ENCODE data around the gene HUWE1. TPM values are rescaled to one million over a fixed set of nuclear protein-coding genes. Genes with fewer than 3 reads are reported as not detected.
"Not testable (repeated sequence)": the region's sequence is repeated elsewhere in the genome, so short reads cannot be mapped to it uniquely, and the experiment has no call there.

Gene HUWE1
- total and polyA plus RNA-seq, 3 donors from 2014 or later = 131 to 260 (median 246) TPM

DNA sequence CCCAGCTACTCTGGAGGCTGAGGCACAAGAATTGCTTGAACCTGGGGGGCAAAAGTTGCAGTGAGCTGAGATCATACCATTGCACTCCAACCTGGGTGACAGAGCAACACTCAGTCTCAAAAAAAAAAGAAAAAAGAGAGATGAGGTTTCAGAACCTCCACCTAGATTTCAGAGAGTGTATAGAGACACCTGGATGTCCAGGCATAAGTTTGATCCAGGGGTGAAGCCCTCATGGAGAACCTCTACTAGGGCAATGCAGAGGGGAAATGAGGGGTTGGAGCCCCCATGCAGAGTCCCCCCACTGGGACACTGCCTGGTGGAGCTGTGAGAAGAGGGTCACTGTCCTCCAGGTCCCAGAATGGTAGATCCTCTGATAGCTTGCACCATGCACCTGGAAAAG, 159.5 kb downstream of the HUWE1 start:
- Histone ChIP-seq H3K27me3 (no peaks in the 10 kb centered on the region), H3K4me1 (no peaks in the 10 kb centered on the region), H3K9me3 (no peaks in the 10 kb centered on the region), H3K36me3 (ENCODE audit: low read depth, missing control alignments) (no peaks in the 10 kb centered on the region), H3K4me3 (no peak overlapping the region), H3K27ac (no peak overlapping the region)
- intact Hi-C loops (cut with DNase I; ENCODE audit: low total_unique reads) = no loop called here
- TF ChIP-seq CTCF (IDR thresholded peaks at IDR 0.05) (no peak), POLR2A (IDR thresholded peaks at IDR 0.05) (no peak)
- DNase-seq = no peak

DNA sequence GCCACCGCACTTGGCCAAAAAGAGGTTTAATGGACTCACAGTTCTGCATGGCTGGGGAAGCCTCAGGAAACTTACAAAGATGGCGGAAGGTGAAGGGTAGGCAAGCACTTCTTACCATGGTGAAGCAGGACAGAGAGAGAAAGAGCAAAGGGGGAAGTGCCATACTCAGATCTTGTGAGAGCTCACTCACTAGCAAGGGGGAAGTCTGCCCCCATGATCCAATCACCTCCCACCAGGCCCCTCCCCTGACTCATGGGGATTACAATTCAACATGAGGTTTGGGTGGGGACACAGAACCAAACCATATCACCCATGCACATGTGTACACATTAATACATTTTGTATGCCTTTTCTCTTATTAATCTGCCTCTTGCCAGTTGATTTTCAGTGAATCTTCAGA, 175.2 kb downstream of the HUWE1 start:
- TF ChIP-seq CTCF (IDR thresholded peaks at IDR 0.05) (no peak), POLR2A (IDR thresholded peaks at IDR 0.05) (no peak)
- no peaks in the 10 kb centered on the region for H3K27me3 ChIP-seq
- no peaks in the 10 kb centered on the region for H3K9me3 ChIP-seq
- WGBS, 2 donors = 90 to 93% methylated on average over 2 of the region's 2 CpGs
- DNase-seq = no peak
- H3K4me1 ChIP-seq = no peaks in the 10 kb centered on the region
- H3K4me3 ChIP-seq = no peak overlapping the region
- no peaks in the 10 kb centered on the region for H3K36me3 ChIP-seq (ENCODE audit: low read depth, missing control alignments)
- H3K27ac ChIP-seq = no peak overlapping the region
- intact Hi-C loops (cut with DNase I; ENCODE audit: low total_unique reads) = no loop called here

DNA sequence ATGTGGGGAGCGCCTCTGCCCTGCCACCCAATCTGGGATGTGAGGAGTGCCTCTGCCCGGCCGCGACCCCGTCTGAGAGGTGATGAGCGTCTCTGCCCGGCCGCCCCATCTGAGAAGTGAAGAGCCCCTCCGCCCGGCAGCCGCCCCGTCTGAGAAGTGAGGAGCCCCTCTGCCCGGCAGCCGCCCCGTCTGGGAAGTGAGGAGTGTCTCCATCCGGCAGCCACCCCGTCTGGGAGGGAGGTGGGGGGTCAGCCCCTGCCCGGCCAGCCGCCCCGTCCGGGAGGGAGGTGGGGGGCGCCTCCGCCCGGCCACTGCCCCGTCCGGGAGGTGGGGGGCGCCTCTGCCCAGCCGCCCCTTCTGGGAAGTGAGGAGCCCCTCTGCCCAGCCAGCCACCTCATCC, 182.5 kb downstream of the HUWE1 start:
- WGBS, 2 donors = no CpG with 5 or more reads among the region's 28 CpGs
- H3K27ac ChIP-seq; H3K4me1 ChIP-seq; intact Hi-C loops (cut with DNase I; ENCODE audit: low total_unique reads); H3K27me3 ChIP-seq; H3K36me3 ChIP-seq (ENCODE audit: low read depth, missing control alignments); H3K9me3 ChIP-seq; DNase-seq; H3K4me3 ChIP-seq: not testable (repeated sequence)

- no peak for TF ChIP-seq CTCF (IDR thresholded peaks at IDR 0.05)
- no peak for TF ChIP-seq POLR2A (IDR thresholded peaks at IDR 0.05)
- DNase-seq = no peak
- Histone ChIP-seq H3K9me3 (no peaks in the 10 kb centered on the region), H3K27me3 (no peaks in the 10 kb centered on the region), H3K4me1 (no peaks in the 10 kb centered on the region), H3K4me3 (no peak overlapping the region), H3K27ac (no peak overlapping the region), H3K36me3 (ENCODE audit: low read depth, missing control alignments) (no peaks in the 10 kb centered on the region)
- intact Hi-C loops (cut with DNase I; ENCODE audit: low total_unique reads) = no loop called here
Measured at GRCh38 chrX:53494436-53494835, 192.1 kb downstream of the HUWE1 start.

DNA sequence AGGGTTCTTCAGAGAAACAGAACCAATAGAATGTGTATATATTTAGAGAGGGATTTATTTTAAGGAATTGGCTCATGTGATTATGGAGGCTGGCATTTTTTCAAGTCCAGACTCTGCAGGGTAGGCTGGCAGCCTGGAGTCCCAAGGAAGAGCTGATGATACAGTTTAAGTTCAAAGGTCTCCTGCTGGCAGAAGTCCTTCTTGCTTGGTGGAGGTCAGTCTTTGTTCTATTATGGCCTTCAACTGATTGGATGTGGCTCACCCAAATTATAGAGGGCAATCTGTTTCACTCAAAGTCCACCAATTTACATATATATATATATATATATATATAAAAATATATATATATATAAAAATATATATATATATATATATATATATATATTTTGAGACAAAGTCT, 200.2 kb downstream of the HUWE1 start:
- Histone ChIP-seq H3K4me3 (no peak overlapping the region), H3K9me3 (no peaks in the 10 kb centered on the region), H3K4me1 (no peaks in the 10 kb centered on the region), H3K27me3 (no peaks in the 10 kb centered on the region), H3K36me3 (ENCODE audit: low read depth, missing control alignments) (no peaks in the 10 kb centered on the region), H3K27ac (no peak overlapping the region)
- intact Hi-C loops (cut with DNase I; ENCODE audit: low total_unique reads) = no loop called here
- TF ChIP-seq CTCF (IDR thresholded peaks at IDR 0.05) = no peak
- TF ChIP-seq POLR2A (IDR thresholded peaks at IDR 0.05) = no peak
- DNase-seq = no peak

Data from testis (tissue), 3 donors.